ENCODE data around the gene LENEP.
"Not testable (repeated sequence)": the region's sequence is repeated elsewhere in the genome, so short reads cannot be mapped to it uniquely, and the experiment has no call there.

Gene LENEP

GRCh38 chr1:154974808-154975408 lies 18.5 kb upstream of the LENEP start:
- no peak for DNase-seq (ENCODE audit: low read depth, low spot score)

- no peak for DNase-seq (ENCODE audit: low read depth, low spot score)
Observed at GRCh38 chr1:154975409-154976059, 17.9 kb upstream of the LENEP start.

DNA sequence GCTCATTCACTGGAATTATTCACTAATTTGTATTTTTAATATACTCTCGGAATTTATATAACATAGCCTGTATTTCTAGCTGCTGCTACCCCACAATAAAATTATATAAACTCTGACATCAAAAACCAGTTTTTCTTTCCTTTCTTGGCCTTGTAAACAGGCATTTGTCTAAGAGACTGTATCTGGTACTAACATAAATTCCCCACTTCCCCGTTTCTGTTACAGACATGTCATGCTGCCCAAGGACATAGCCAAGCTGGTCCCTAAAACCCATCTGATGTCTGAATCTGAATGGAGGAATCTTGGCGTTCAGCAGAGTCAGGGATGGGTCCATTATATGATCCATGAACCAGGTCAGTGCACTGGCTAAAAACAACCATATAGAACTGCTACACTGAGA lies 15.6 kb upstream of the LENEP start:
- DNase-seq (ENCODE audit: low read depth, low spot score) = not testable (repeated sequence)

GRCh38 chr1:154978360-154978759 lies 15.0 kb upstream of the LENEP start:
- DNase-seq (ENCODE audit: low read depth, low spot score) = no peak

GRCh38 chr1:154982341-154982740 lies 11.0 kb upstream of the LENEP start:
- no peak for DNase-seq (ENCODE audit: low read depth, low spot score)

- peak; percentile 98 for DNase-seq (ENCODE audit: low read depth, low spot score)
Observed at GRCh38 chr1:154982897-154983648, 10.3 kb upstream of the LENEP start, which contains the start of gene FLAD1. TSS of gene FLAD1 (plus strand) at chr1:154983344. CDS start at chr1:154983695, 351 bp downstream.

DNA sequence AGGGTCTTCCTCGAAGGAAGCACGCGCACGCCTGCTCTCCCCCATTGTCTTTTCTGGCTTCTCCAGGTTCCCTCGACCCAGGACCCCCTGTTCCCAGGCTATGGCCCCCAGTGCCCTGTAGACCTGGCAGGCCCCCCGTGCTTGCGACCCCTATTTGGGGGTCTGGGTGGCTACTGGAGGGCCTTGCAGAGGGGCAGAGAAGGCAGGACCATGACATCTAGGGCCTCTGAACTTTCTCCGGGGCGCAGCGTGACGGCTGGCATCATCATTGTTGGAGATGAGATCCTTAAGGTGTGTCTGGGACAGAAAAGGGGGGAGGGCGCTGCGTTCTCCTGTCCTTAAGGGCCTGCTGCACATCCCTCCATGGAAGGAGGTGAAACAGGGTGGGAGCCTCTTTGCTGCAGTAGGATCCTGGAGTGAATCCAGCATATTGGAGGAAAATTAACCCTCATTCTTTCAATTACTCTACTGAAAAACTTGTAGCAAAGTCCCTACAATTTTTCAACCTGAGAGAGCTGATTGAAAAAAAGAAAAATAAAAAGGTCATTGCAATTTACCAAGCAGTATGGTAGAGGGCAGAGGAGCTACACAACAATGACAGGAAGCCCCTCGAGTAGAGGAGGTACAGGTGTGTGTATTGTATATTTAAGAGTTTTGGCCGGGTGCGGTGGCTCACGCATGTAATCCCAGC lies 9.5 kb upstream of the LENEP start:
- DNase-seq (ENCODE audit: low read depth, low spot score) = no peak

- DNase-seq (ENCODE audit: low read depth, low spot score) = not testable (repeated sequence)
Observed at GRCh38 chr1:154986736-154987135, 6.7 kb upstream of the LENEP start.

- no peak for DNase-seq (ENCODE audit: low read depth, low spot score)
Observed at GRCh38 chr1:154987326-154987725, 6.1 kb upstream of the LENEP start.

- DNase-seq (ENCODE audit: low read depth, low spot score) = no peak
Observed at GRCh38 chr1:154988058-154988954, 5.1 kb upstream of the LENEP start.

GRCh38 chr1:154989195-154989860 lies 4.1 kb upstream of the LENEP start:
- DNase-seq (ENCODE audit: low read depth, low spot score) = no peak

DNA sequence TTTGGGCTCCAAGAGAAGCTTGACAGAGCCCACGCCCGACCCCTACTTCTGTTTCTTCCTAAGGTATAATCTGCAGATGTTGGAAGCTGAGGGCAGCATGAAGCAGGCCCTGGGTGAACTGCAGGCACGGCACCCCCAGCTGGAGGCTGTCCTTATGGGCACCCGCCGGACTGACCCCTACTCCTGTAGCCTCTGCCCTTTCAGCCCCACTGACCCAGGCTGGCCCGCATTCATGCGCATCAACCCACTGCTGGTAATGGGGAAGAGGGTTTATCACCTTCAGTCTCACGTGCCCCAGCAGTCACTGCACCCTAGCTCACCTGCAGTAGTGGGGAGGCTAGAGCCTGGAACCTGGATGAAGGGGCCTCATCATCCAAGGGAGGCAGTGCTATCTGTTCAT lies 3.1 kb upstream of the LENEP start:
- no peak for DNase-seq (ENCODE audit: low read depth, low spot score)

GRCh38 chr1:154992721-154993571 lies 440 bp upstream of the LENEP start:
- DNase-seq (ENCODE audit: low read depth, low spot score) = no peak

DNA sequence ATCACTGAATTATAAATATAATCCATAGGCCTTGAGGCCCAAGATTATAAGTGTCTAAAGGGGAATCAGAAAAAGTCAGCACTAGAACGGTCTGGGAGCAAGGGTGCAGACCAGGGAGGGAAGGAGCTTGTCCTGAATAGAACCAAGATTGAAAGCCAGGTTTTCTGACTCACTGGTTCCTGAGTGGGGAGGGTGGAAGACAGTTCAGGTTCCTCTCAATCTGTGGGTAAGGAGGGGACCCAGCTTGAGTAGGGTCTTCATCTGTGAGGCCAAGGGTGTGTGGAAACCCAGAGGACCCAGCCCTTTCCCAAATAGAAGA lies 842 bp downstream of the LENEP start:
- no peak for DNase-seq (ENCODE audit: low read depth, low spot score)

- DNase-seq (ENCODE audit: low read depth, low spot score) = no peak
Observed at GRCh38 chr1:154994591-154994990, 1.2 kb downstream of the LENEP start.

GRCh38 chr1:154995301-154995983 lies 2.1 kb downstream of the LENEP start:
- not testable (repeated sequence) for DNase-seq (ENCODE audit: low read depth, low spot score)

DNA sequence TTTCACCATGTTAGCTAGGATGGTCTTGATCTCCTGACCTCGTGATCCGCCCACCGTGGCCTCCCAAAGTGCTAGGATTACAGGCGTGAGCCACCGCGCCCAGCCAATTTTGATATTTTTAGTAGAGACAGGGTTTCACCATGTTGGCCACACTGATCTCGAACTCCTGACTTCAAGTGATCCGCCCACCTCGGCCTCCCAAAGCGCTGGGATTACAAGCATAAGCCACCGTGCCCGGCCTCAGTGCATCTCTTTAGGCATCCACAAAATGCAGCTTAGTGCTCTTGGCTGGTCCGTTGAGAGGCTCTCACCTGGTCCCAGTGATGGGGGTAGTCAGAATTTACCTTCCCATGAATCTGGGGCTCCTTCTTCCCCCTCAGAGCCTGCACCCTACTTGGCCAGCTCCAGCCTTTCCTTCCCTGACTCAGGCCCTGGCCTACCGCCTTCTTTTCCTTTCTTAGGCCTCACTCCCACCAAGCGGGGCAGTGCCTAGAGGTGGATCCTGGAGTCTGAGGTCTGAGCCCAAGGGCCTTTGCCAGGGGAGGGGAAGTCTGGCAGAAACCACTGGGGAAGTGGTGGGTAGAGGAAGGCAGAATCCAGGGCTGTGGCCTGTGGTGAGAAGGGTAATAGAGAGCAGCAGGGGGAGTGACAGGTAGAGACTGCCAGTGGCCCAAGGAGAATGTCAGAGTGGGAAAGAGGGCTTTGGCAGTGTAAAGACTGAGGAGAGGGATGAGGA lies 3.7 kb downstream of the LENEP start:
- no peak for DNase-seq (ENCODE audit: low read depth, low spot score)

DNA sequence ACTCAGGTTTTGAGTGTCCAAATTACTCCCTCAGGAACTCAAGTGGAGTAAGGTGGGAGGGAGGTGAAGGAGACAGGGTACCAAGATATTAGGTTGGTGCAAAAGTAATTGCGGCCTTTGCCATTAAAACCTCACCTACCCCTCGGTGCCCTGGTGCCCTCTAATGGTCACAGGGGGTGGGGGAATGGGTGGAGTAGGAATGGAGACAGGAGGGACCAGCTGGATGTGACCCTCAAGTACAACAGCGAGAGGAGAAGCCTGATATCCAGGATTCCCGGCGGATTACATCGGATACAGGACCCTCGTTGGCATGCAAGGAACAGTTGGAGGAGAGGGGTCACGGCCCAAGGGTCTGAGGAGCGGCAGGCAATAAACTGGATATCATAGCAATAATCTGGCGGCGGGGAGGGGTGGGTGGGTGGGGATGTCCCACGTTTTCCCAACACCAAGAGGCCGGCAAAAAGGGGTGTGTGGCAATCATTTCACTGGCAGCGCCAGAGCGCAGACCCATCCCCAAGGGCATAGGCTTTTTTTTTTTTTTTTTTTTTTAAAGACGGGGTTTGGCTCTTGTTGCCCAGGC lies 4.9 kb downstream of the LENEP start:
- DNase-seq (ENCODE audit: low read depth, low spot score) = no peak

Data from brain pericyte (primary cell).